HepG2 (cell line): ENCODE data around the gene TUBB3. TPM values are rescaled to one million over a fixed set of nuclear protein-coding genes. Genes with fewer than 3 reads are reported as not detected.

Experiments
- ATF5 ChIP-seq: sonication (generic); formaldehyde crosslinking; IDR thresholded peaks from 2 replicates; pipeline ENCODE4 v1.4.0; 2020; ENCODE audit warnings: mild to moderate bottlenecking, low read depth, missing genetic modification reagents
- CTCF ChIP-seq: sonication (generic); formaldehyde crosslinking; IDR thresholded peaks from 2 replicates; pipeline ENCODE4 v1.5.0; 2020; ENCODE audit warnings: mild to moderate bottlenecking, missing genetic modification reagents, moderate library complexity
- FLYWCH1 ChIP-seq: sonication (generic); formaldehyde crosslinking; IDR thresholded peaks from 2 replicates; pipeline ENCODE4 v1.8.1; 2023; ENCODE audit warnings: mild to moderate bottlenecking, missing genetic modification reagents
- FOSL2 ChIP-seq: sonication (generic); formaldehyde crosslinking; IDR thresholded peaks from 2 replicates; pipeline ENCODE4 v1.4.0; 2020; ENCODE audit warnings: missing genetic modification reagents
- FOXK2 ChIP-seq: fragments of 450-650 bp; IDR thresholded peaks from 2 replicates; pipeline ENCODE4 v1.6.1; 2016
- HNF4A ChIP-seq: sonication (generic); formaldehyde crosslinking; IDR thresholded peaks from 2 replicates; pipeline ENCODE4 v1.4.0; 2020; ENCODE audit warnings: missing genetic modification reagents
- MATR3 ChIP-seq: sonication (generic); formaldehyde crosslinking; IDR thresholded peaks from 2 replicates; pipeline ENCODE4 v1.4.0; 2020; ENCODE audit warnings: missing genetic modification reagents
- MIER3 ChIP-seq: IDR thresholded peaks from 2 replicates; pipeline ENCODE4 v1.6.1; 2016; ENCODE audit warnings: missing compliant biosample characterization, borderline replicate concordance
- PCBP2 ChIP-seq: fragments of 200-400 bp; formaldehyde crosslinking; optimal IDR thresholded peaks from 2 replicates; pipeline ENCODE3; 2018; ENCODE audit warnings: low read length, low read depth; ENCODE audit not compliant: poor library complexity, severe bottlenecking
- PRDM4 ChIP-seq: sonication (generic); formaldehyde crosslinking; IDR thresholded peaks from 2 replicates; pipeline ENCODE4 v1.9.0; 2021; ENCODE audit warnings: missing genetic modification reagents, borderline replicate concordance
- RFX1 ChIP-seq: fragments of 450-650 bp; IDR thresholded peaks from 2 replicates; pipeline ENCODE4 v1.6.1; 2017
- RNF2 ChIP-seq: fragments of 450-650 bp; conservative IDR thresholded peaks from 2 replicates; pipeline ENCODE4 v1.6.1; 2016; ENCODE audit warnings: low read depth
- TOPORS ChIP-seq: sonication (generic); formaldehyde crosslinking; IDR thresholded peaks from 2 replicates; pipeline ENCODE4 v1.8.0; 2023; ENCODE audit warnings: mild to moderate bottlenecking, missing genetic modification reagents
- XBP1 ChIP-seq: sonication (generic); formaldehyde crosslinking; IDR thresholded peaks from 2 replicates; pipeline ENCODE4 v1.5.0; 2020; ENCODE audit warnings: missing genetic modification reagents
- ZBTB14 ChIP-seq: sonication (generic); formaldehyde crosslinking; IDR thresholded peaks from 2 replicates; pipeline ENCODE4 v1.4.0; 2020; ENCODE audit warnings: missing genetic modification reagents
- ZMYM3 ChIP-seq: sonication (generic); formaldehyde crosslinking; IDR thresholded peaks from 2 replicates; pipeline ENCODE4 v1.5.1; 2020; ENCODE audit warnings: mild to moderate bottlenecking, missing genetic modification reagents
- ZNF468 ChIP-seq: sonication (generic); formaldehyde crosslinking; IDR thresholded peaks from 2 replicates; pipeline ENCODE4 v1.8.0; 2022; ENCODE audit warnings: mild to moderate bottlenecking, moderate library complexity, missing genetic modification reagents
- ZNF614 ChIP-seq: IDR thresholded peaks from 2 replicates; pipeline ENCODE4 v1.6.1; 2018; ENCODE audit warnings: missing biosample characterization, missing genetic modification reagents, inconsistent platforms, borderline replicate concordance
- ZNF619 ChIP-seq: sonication (generic); formaldehyde crosslinking; IDR thresholded peaks from 2 replicates; pipeline ENCODE4 v1.4.0; 2020; ENCODE audit warnings: mild to moderate bottlenecking, missing genetic modification reagents
- ZNF629 ChIP-seq: sonication (generic); formaldehyde crosslinking; conservative IDR thresholded peaks from 2 replicates; pipeline ENCODE4 v1.5.0; 2020; ENCODE audit warnings: missing genetic modification reagents
- ZNF644 ChIP-seq: IDR thresholded peaks from 2 replicates; pipeline ENCODE4 v1.6.1; 2016; ENCODE audit warnings: low read depth
- ZNF709 ChIP-seq: sonication (generic); formaldehyde crosslinking; IDR thresholded peaks from 2 replicates; pipeline ENCODE4 v1.5.0; 2020; ENCODE audit warnings: mild to moderate bottlenecking, missing genetic modification reagents
- ZNF878 ChIP-seq: sonication (generic); formaldehyde crosslinking; IDR thresholded peaks from 2 replicates; pipeline ENCODE4 v1.8.1; 2023; ENCODE audit warnings: mild to moderate bottlenecking, missing genetic modification reagents, moderate library complexity
- ZSCAN29 ChIP-seq: sonication (generic); formaldehyde crosslinking; conservative IDR thresholded peaks from 2 replicates; pipeline ENCODE4 v1.4.0; 2020; ENCODE audit warnings: mild to moderate bottlenecking, missing genetic modification reagents
- ZZZ3 ChIP-seq: sonication (generic); formaldehyde crosslinking; IDR thresholded peaks from 2 replicates; pipeline ENCODE4 v1.4.0; 2020; ENCODE audit warnings: missing genetic modification reagents, mild to moderate bottlenecking, borderline replicate concordance
- polyA plus RNA-seq, 8 experiments: library from polyadenylated mRNA; depleted of rRNA in 3 of 8; stranded (reverse) in 7 of 8; unstranded in 1 of 8; fragments of >200 nt; fragmentation: Illumina TruSeq in 4 of 8; extraction: Trizol in 4 of 8; gene quantifications; 2 replicates each; pipeline versions ENCODE4 v1.2.1 to v1.2.3, GENCODE V29; 2011 to 2016; ENCODE audit warnings: low read depth in 4 of 8, missing spikeins in 1 of 8, mixed read lengths in 1 of 8; ENCODE audit not compliant: insufficient read depth in 1 of 8
- total RNA-seq, 5 experiments: library from RNA; depleted of rRNA; stranded (reverse); fragments of >200 nt; fragmentation: Illumina TruSeq; extraction: Trizol; gene quantifications; 2 replicates each; pipeline ENCODE4 v1.2.3, GENCODE V29; 2016; ENCODE audit warnings: low read depth in 1 of 5

TUBB3 gene
- total and polyA plus RNA-seq, 2 of the 13 experiments (the other 11 are each of a cell fraction or from before 2014, with no cell fraction given) = 110 to 185 TPM

GRCh38 chr16:89972244-89973234 lies 49.4 kb downstream of the TUBB3 start (continued):
- TF ChIP-seq MIER3 (CRISPR knock-in tag) = 0 out of 2 replicates have a peak, but pooled peaks have one; percentile 14
- TF ChIP-seq XBP1 (CRISPR knock-in tag) = no peak
- peak; percentile 62 for TF ChIP-seq ZNF709 (CRISPR knock-in tag)
- no peak; the same call in 1 of the 2 replicates for TF ChIP-seq ATF5 (CRISPR knock-in tag)
- no peak for TF ChIP-seq MATR3 (CRISPR knock-in tag)
- peak; percentile 31; the same call in 1 of the 2 replicates for TF ChIP-seq CTCF (CRISPR knock-in tag)
- no peak; the same call in 1 of the 2 replicates for TF ChIP-seq FLYWCH1
- TF ChIP-seq FOXK2 = no peak
- no peak for TF ChIP-seq ZNF644 (CRISPR knock-in tag)
- peak; percentile 55; the same call in 1 of the 2 replicates for TF ChIP-seq ZNF614 (CRISPR knock-in tag)
- TF ChIP-seq ZMYM3 (CRISPR knock-in tag) = no peak; the same call in 1 of the 2 replicates
- peak; percentile 96 for TF ChIP-seq RNF2
- TF ChIP-seq ZZZ3 = peak; percentile 44; the same call in 1 of the 2 replicates
- no peak for TF ChIP-seq ZNF468
- TF ChIP-seq ZNF629 = peak; percentile 25; the same call in 1 of the 2 replicates
- peak; percentile 89 for TF ChIP-seq TOPORS (CRISPR knock-in tag)
- no peak; the same call in 1 of the 2 replicates for TF ChIP-seq HNF4A (CRISPR knock-in tag)
- TF ChIP-seq ZBTB14 (CRISPR knock-in tag) = peak; percentile 78
- TF ChIP-seq FOSL2 = 0 out of 2 replicates have a peak, but pooled peaks have one; percentile 4
- TF ChIP-seq ZNF878 (CRISPR knock-in tag) = no peak
- TF ChIP-seq PRDM4 = no peak; the same call in 1 of the 2 replicates
- no peak for TF ChIP-seq RFX1
- TF ChIP-seq PCBP2 = no peak
- peak; percentile 47 for TF ChIP-seq ZNF619 (CRISPR knock-in tag)
- peak; percentile 86; the same call in 1 of the 2 replicates for TF ChIP-seq ZSCAN29 (CRISPR knock-in tag)
